ENCODE measurements around the gene SCAMP3.
"Not testable (repeated sequence)": the region's sequence is repeated elsewhere in the genome, so short reads cannot be mapped to it uniquely, and the experiment has no call there.

The SCAMP3 gene

DNA sequence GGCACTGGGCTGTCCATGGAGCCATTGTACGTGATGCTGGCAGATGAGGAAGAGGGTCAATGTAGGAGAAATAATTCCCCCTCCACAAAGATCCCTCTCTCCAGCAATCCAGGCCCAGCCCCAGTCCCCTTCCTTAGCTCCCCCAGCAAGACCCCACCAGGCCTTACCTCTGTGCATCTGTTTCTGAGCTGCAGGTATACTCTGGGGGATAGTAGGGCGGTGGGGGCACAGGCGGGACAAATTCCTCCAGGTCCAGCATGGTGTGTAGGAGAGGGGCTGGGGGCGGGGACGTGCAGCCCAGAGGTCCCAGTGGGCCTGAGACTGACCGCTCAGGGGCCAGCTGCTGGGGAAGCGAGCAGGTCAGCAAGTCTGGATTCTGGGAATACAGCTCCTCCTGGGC lies 10.6 kb downstream of the SCAMP3 start:
- WGBS (ENCODE audit: insufficient coverage), result 100% methylated on average over 3 of the region's 7 CpGs
- no peak overlapping the region for H3K4me3 ChIP-seq (ENCODE audit: control insufficient read depth in 1 of 7, extremely low read depth in 1 of 7, insufficient read depth in 4 of 7, low read depth in 2 of 7, low read length in 6 of 7)
- no peaks in the 10 kb centered on the region for H3K9me3 ChIP-seq (ENCODE audit: control extremely low read depth in 1 of 5, control insufficient read depth in 4 of 5, insufficient read depth in 2 of 5, low read depth in 1 of 5, low read length in 4 of 5)
- CTCF ChIA-PET, result interaction anchor here (0.5 to 9.0 kb wide), 26 partner anchors 8 to 1409 kb away, joined by 3 to 165 read pairs (median 6); partner anchors contain the start of genes CLK2, FDPS, HCN3 and MTX1
- peaks cover 0 to 25% (median 11%) of the 10 kb centered on the region in 4 experiments for H3K36me3 ChIP-seq (ENCODE audit: control insufficient read depth in 4 of 4, insufficient read depth in 4 of 4, low read length in 3 of 4)
- POLR2A ChIA-PET, result interaction anchor here (1.4 to 1.6 kb wide), 3 partner anchors 43 to 72 kb away, joined by 5 to 6 read pairs (median 5); partner anchors contain the start of gene MTX1
- peaks cover 0 to 46% (median 33%) of the 10 kb centered on the region in 4 experiments for H3K4me1 ChIP-seq (ENCODE audit: control extremely low read depth in 1 of 4, control insufficient read depth in 4 of 4, insufficient read depth in 4 of 4, low read length in 3 of 4)
- H3K27ac ChIP-seq (ENCODE audit: insufficient read depth in 1 of 2, low read depth in 1 of 2, low read length in 2 of 2, poor library complexity in 1 of 2, severe bottlenecking in 2 of 2), result no peak overlapping the region
- DNase-seq, result no peak
- no peaks in the 10 kb centered on the region for H3K27me3 ChIP-seq (replicated peaks in 2 of 5; ENCODE audit: control insufficient read depth in 4 of 5, insufficient read depth in 5 of 5, low read length in 4 of 5)

- ChIA-PET POLR2A (interaction anchor here (0.9 to 1.6 kb wide), 5 partner anchors 11 to 73 kb away, joined by 3 to 6 read pairs (median 5); partner anchors contain the start of genes CLK2, MTX1 and SCAMP3), CTCF (interaction anchor here (0.5 to 9.0 kb wide), 47 partner anchors 9 to 608 kb away, joined by 3 to 165 read pairs (median 4); partner anchors contain the start of genes CLK2, FDPS, HCN3 and KRTCAP2)
- Histone ChIP-seq H3K9me3 (ENCODE audit: control extremely low read depth in 1 of 5, control insufficient read depth in 4 of 5, insufficient read depth in 2 of 5, low read depth in 1 of 5, low read length in 4 of 5) (no peaks in the 10 kb centered on the region), H3K4me1 (ENCODE audit: control extremely low read depth in 1 of 4, control insufficient read depth in 4 of 4, insufficient read depth in 4 of 4, low read length in 3 of 4) (peaks cover 0 to 44% (median 30%) of the 10 kb centered on the region in 4 experiments), H3K27ac (ENCODE audit: insufficient read depth in 1 of 2, low read depth in 1 of 2, low read length in 2 of 2, poor library complexity in 1 of 2, severe bottlenecking in 2 of 2) (peak overlapping the region in 1 of 2 experiments; percentile 66), H3K27me3 (replicated peaks in 2 of 5; ENCODE audit: control insufficient read depth in 4 of 5, insufficient read depth in 5 of 5, low read length in 4 of 5) (no peaks in the 10 kb centered on the region), H3K4me3 (ENCODE audit: control insufficient read depth in 1 of 7, extremely low read depth in 1 of 7, insufficient read depth in 4 of 7, low read depth in 2 of 7, low read length in 6 of 7) (peak overlapping the region; percentile 32 to 90 (median 71)), H3K36me3 (ENCODE audit: control insufficient read depth in 4 of 4, insufficient read depth in 4 of 4, low read length in 3 of 4) (peaks cover 0 to 18% (median 10%) of the 10 kb centered on the region in 4 experiments)
- peak; percentile 95 to 98 (median 97) for DNase-seq
- 6% methylated on average over 20 of the region's 23 CpGs for WGBS (ENCODE audit: insufficient coverage)
These were observed 11.3 kb downstream of the SCAMP3 start for GRCh38 chr1:155250633-155251449.

DNA sequence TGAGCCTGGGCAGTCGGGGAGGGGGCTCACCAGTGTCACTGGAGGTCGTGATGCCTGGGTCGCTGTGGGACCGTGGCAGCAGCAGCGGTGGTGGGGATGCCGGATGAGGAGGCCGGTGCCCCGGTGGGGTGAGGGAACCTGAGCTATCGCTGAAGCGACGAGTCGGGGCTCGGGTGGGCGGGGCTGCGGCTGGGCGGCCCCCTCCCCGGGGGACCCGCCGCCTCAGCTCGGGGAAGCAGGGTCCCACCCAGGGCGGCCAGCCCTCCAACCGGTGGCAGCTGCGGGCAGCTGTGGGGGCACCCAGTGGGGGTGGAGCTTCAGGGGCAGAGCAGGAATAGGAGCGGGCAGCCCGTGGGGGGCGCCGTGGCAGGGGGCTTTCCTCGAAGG lies 11.9 kb downstream of the SCAMP3 start:
- peak overlapping the region in 1 of 2 experiments; percentile 66 for H3K27ac ChIP-seq (ENCODE audit: insufficient read depth in 1 of 2, low read depth in 1 of 2, low read length in 2 of 2, poor library complexity in 1 of 2, severe bottlenecking in 2 of 2)
- whole genome bisulfite sequencing (ENCODE audit: insufficient coverage), result 0% methylated on average over 9 of the region's 28 CpGs
- ChIA-PET CTCF (interaction anchor here (0.6 to 9.0 kb wide), 39 partner anchors 9 to 608 kb away, joined by 3 to 165 read pairs (median 5); partner anchors contain the start of genes CLK2, FDPS, HCN3 and KRTCAP2), POLR2A (interaction anchor here (0.8 to 1.6 kb wide), 6 partner anchors 12 to 74 kb away, joined by 3 to 7 read pairs (median 5); partner anchors contain the start of genes CLK2, MTX1 and SCAMP3)
- DNase-seq, result peak in 2 of 3 donors; percentile 83 to 87
- peaks cover 0 to 17% (median 10%) of the 10 kb centered on the region in 4 experiments for H3K36me3 ChIP-seq (ENCODE audit: control insufficient read depth in 4 of 4, insufficient read depth in 4 of 4, low read length in 3 of 4)
- no peaks in the 10 kb centered on the region for H3K27me3 ChIP-seq (replicated peaks in 2 of 5; ENCODE audit: control insufficient read depth in 4 of 5, insufficient read depth in 5 of 5, low read length in 4 of 5)
- H3K9me3 ChIP-seq (ENCODE audit: control extremely low read depth in 1 of 5, control insufficient read depth in 4 of 5, insufficient read depth in 2 of 5, low read depth in 1 of 5, low read length in 4 of 5), result no peaks in the 10 kb centered on the region
- H3K4me1 ChIP-seq (ENCODE audit: control extremely low read depth in 1 of 4, control insufficient read depth in 4 of 4, insufficient read depth in 4 of 4, low read length in 3 of 4), result peaks cover 0 to 39% (median 26%) of the 10 kb centered on the region in 4 experiments
- H3K4me3 ChIP-seq (ENCODE audit: control insufficient read depth in 1 of 7, extremely low read depth in 1 of 7, insufficient read depth in 4 of 7, low read depth in 2 of 7, low read length in 6 of 7), result peak overlapping the region; percentile 32 to 90 (median 71)

DNA sequence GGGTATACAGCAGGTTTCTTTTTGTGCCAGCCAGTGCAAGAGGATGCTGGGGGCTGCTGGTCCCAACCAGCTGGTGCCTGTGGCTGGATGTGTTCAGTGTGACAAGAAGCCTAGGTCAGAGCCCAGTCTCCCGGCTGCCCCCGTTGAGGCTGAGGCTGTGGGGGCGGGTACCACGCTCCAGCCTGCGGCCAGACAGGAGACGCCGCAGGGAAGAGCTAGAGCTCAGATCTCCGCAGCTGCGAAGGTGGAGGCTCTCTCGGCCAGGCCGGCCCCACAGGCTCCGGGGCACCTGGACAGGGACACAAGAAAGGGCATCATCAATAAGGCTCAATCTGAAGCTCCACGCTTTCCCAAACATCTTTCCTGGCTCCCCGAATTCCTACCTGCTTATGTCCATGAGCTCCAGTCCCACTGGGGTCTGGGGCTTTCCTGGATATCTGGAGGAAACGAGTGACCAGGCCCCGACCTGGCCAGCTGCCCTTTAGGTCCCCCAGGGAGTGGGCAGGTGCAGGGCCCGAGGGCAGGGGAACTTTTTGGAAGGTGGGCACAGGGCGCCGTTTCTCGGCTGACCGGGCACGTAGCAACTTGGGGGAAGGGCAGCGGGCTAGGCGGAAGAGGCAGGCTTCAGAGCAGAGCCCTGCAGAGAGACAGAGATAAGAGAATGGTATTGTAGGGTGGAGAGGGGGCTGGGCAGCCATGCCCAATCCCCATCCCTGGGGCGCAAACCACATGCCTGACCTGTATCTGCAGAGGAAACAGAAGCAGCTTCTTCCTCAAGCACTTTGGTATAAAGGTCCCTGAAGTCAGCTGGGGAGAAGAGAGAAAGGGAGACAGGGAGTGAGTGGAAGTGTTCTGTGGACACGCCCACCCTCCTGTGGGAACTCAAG lies 14.2 kb downstream of the SCAMP3 start:
- Histone ChIP-seq H3K27ac (ENCODE audit: insufficient read depth in 1 of 2, low read depth in 1 of 2, low read length in 2 of 2, poor library complexity in 1 of 2, severe bottlenecking in 2 of 2) (no peak overlapping the region), H3K36me3 (ENCODE audit: control insufficient read depth in 4 of 4, insufficient read depth in 4 of 4, low read length in 3 of 4) (peaks cover 0 to 14% (median 10%) of the 10 kb centered on the region in 4 experiments), H3K9me3 (ENCODE audit: control extremely low read depth in 1 of 5, control insufficient read depth in 4 of 5, insufficient read depth in 2 of 5, low read depth in 1 of 5, low read length in 4 of 5) (no peaks in the 10 kb centered on the region), H3K4me3 (ENCODE audit: control insufficient read depth in 1 of 7, extremely low read depth in 1 of 7, insufficient read depth in 4 of 7, low read depth in 2 of 7, low read length in 6 of 7) (no peak overlapping the region), H3K27me3 (replicated peaks in 2 of 5; ENCODE audit: control insufficient read depth in 4 of 5, insufficient read depth in 5 of 5, low read length in 4 of 5) (no peaks in the 10 kb centered on the region), H3K4me1 (ENCODE audit: control extremely low read depth in 1 of 4, control insufficient read depth in 4 of 4, insufficient read depth in 4 of 4, low read length in 3 of 4) (peaks cover 3 to 36% (median 27%) of the 10 kb centered on the region in 4 experiments)
- 96% methylated on average over 24 of the region's 26 CpGs for WGBS (ENCODE audit: insufficient coverage)
- POLR2A ChIA-PET, result no interaction called here
- DNase-seq, result peak in 2 of 3 donors; percentile 28 to 33
- CTCF ChIA-PET, result interaction anchor here (0.9 to 9.0 kb wide), 9 partner anchors 12 to 344 kb away, joined by 3 to 165 read pairs (median 7); partner anchors contain the start of genes FDPS, RUSC1, SCAMP3 and THBS3

DNA sequence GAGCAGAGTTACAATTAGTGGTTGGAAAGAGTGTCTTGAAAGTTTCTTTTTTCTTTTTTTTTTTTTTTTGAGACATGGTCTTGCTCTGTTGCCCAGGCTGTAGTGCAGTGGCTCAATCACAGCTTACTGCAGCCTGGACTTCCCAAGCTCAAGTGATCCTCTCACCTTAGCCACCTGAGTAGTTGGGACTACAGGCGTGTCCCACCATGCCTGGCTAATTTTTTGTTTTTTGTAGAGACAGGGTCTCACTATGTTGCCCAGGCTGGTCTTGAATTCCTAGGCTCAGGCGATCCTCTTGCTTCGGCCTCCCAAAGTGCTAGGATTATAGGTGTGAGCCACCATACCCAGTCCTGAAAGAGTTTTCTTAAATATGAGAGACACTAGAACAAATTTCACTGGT lies 15.4 kb downstream of the SCAMP3 start:
- H3K9me3 ChIP-seq (ENCODE audit: control extremely low read depth in 1 of 5, control insufficient read depth in 4 of 5, insufficient read depth in 2 of 5, low read depth in 1 of 5, low read length in 4 of 5); DNase-seq; H3K27me3 ChIP-seq (replicated peaks in 2 of 5; ENCODE audit: control insufficient read depth in 4 of 5, insufficient read depth in 5 of 5, low read length in 4 of 5); H3K27ac ChIP-seq (ENCODE audit: insufficient read depth in 1 of 2, low read depth in 1 of 2, low read length in 2 of 2, poor library complexity in 1 of 2, severe bottlenecking in 2 of 2); H3K4me3 ChIP-seq (ENCODE audit: control insufficient read depth in 1 of 7, extremely low read depth in 1 of 7, insufficient read depth in 4 of 7, low read depth in 2 of 7, low read length in 6 of 7): not testable (repeated sequence)
- peaks cover 0 to 14% (median 10%) of the 10 kb centered on the region in 4 experiments for H3K36me3 ChIP-seq (ENCODE audit: control insufficient read depth in 4 of 4, insufficient read depth in 4 of 4, low read length in 3 of 4)
- WGBS (ENCODE audit: insufficient coverage), result 96% methylated on average over 3 of the region's 3 CpGs
- CTCF ChIA-PET, result interaction anchor here (0.6 to 9.0 kb wide), 7 partner anchors 13 to 534 kb away, joined by 3 to 165 read pairs (median 7); partner anchors contain the start of genes FDPS, RUSC1, SCAMP3 and THBS3
- peaks cover 6 to 44% (median 30%) of the 10 kb centered on the region in 4 experiments for H3K4me1 ChIP-seq (ENCODE audit: control extremely low read depth in 1 of 4, control insufficient read depth in 4 of 4, insufficient read depth in 4 of 4, low read length in 3 of 4)
- POLR2A ChIA-PET, result interaction anchor here (0.5 kb wide), 1 partner anchor 988 kb away, joined by 5 read pairs; no protein-coding TSS in a partner anchor

DNA sequence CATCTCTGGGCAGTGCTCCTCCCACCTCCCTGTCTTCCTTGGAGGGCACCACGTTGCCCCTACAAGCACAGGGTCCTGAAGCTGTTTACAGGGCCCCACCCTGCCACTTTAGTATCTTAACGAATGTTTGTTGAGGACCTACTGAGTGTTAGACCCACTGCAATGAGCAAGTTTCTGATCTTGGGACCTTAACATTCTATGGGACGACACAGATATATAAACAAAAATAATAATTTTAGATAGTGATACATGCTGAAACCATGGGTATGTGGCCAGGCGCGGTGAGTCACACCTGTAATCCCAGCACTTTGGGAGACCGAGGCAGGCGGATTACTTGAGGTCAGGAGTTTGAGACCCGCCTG lies 17.0 kb downstream of the SCAMP3 start:
- peaks cover 6 to 45% (median 35%) of the 10 kb centered on the region in 4 experiments for H3K4me1 ChIP-seq (ENCODE audit: control extremely low read depth in 1 of 4, control insufficient read depth in 4 of 4, insufficient read depth in 4 of 4, low read length in 3 of 4)
- H3K4me3 ChIP-seq (ENCODE audit: control insufficient read depth in 1 of 7, extremely low read depth in 1 of 7, insufficient read depth in 4 of 7, low read depth in 2 of 7, low read length in 6 of 7), result peak overlapping the region; percentile 28 to 79 (median 73)
- POLR2A ChIA-PET, result no interaction called here
- peaks cover 0 to 14% (median 9%) of the 10 kb centered on the region in 4 experiments for H3K36me3 ChIP-seq (ENCODE audit: control insufficient read depth in 4 of 4, insufficient read depth in 4 of 4, low read length in 3 of 4)
- no peaks in the 10 kb centered on the region for H3K9me3 ChIP-seq (ENCODE audit: control extremely low read depth in 1 of 5, control insufficient read depth in 4 of 5, insufficient read depth in 2 of 5, low read depth in 1 of 5, low read length in 4 of 5)
- peak overlapping the region in 1 of 2 experiments; percentile 77 for H3K27ac ChIP-seq (ENCODE audit: insufficient read depth in 1 of 2, low read depth in 1 of 2, low read length in 2 of 2, poor library complexity in 1 of 2, severe bottlenecking in 2 of 2)
- no peaks in the 10 kb centered on the region for H3K27me3 ChIP-seq (replicated peaks in 2 of 5; ENCODE audit: control insufficient read depth in 4 of 5, insufficient read depth in 5 of 5, low read length in 4 of 5)
- WGBS (ENCODE audit: insufficient coverage), result 80% methylated on average over 5 of the region's 8 CpGs
- no peak for DNase-seq
- CTCF ChIA-PET, result interaction anchor here (1.2 to 1.6 kb wide), 3 partner anchors 38 to 72 kb away, joined by 3 to 5 read pairs (median 4); partner anchors contain the start of gene KRTCAP2

Data from common myeloid progenitor, CD34-positive (primary cell).